Loucy (cell line): Measurements from ENCODE around the gene STK40.

Experiments used
- H2AFZ ChIP-seq: fragments of 200-600 bp; sonication (generic); 2 replicates; pipeline ENCODE4 v1.6.0; 2016; ENCODE audit warnings: antibody characterized with exemption, mild to moderate bottlenecking, low read length, moderate library complexity
- H3F3A ChIP-seq: fragments of 200-600 bp; 2 replicates; pipeline ENCODE4 v1.6.0; 2016; ENCODE audit warnings: antibody characterized with exemption, low read depth, mild to moderate bottlenecking
- H3K27me3 ChIP-seq: fragments of 200-600 bp; sonication (generic); 2 replicates; pipeline ENCODE4 v1.6.1; 2014; ENCODE audit warnings: low read length, mild to moderate bottlenecking; ENCODE audit not compliant: insufficient read depth, poor library complexity, severe bottlenecking
- H3K36me3 ChIP-seq: fragments of 200-600 bp; sonication (generic); 2 replicates; pipeline ENCODE4 v1.6.1; 2016; ENCODE audit warnings: low read length; ENCODE audit not compliant: insufficient read depth
- H3K4me1 ChIP-seq: fragments of 200-600 bp; sonication (generic); 2 replicates; pipeline ENCODE4 v1.5.1; 2014; ENCODE audit warnings: low read length, mild to moderate bottlenecking; ENCODE audit not compliant: insufficient read depth, poor library complexity, severe bottlenecking
- H3K4me2 ChIP-seq: fragments of 200-600 bp; sonication (generic); 2 replicates; pipeline ENCODE4 v1.6.0; 2014; ENCODE audit warnings: antibody characterized with exemption, low read length, low read depth, mild to moderate bottlenecking; ENCODE audit not compliant: poor library complexity, severe bottlenecking
- H3K4me3 ChIP-seq: fragments of 200-600 bp; sonication (generic); 2 replicates; pipeline ENCODE4 v1.5.1; 2014; ENCODE audit warnings: low read length, mild to moderate bottlenecking, mixed read lengths; ENCODE audit not compliant: poor library complexity, severe bottlenecking
- H3K79me2 ChIP-seq: fragments of 200-600 bp; sonication (generic); 2 replicates; pipeline ENCODE4 v1.6.1; 2014; ENCODE audit warnings: low read length; ENCODE audit not compliant: insufficient read depth
- H3K9ac ChIP-seq: fragments of 200-600 bp; sonication (generic); 2 replicates; pipeline ENCODE4 v1.6.0; 2014; ENCODE audit warnings: mild to moderate bottlenecking, low read depth, low read length, moderate library complexity; ENCODE audit not compliant: poor library complexity, severe bottlenecking
- H3K9me2 ChIP-seq: fragments of 200-600 bp; sonication (generic); replicated peaks from 2 replicates; pipeline ENCODE4 v1.6.1; 2016; ENCODE audit warnings: low read depth, low read length, mixed read lengths
- H3K9me3 ChIP-seq: fragments of 200-600 bp; sonication (generic); 2 replicates; pipeline ENCODE4 v1.6.1; 2014; ENCODE audit warnings: mild to moderate bottlenecking, antibody characterized with exemption, low read length, low read depth; ENCODE audit not compliant: insufficient read depth
- H4K20me1 ChIP-seq: fragments of 200-600 bp; sonication (generic); 2 replicates; pipeline ENCODE4 v1.6.0; 2014; ENCODE audit warnings: antibody characterized with exemption, low read length, mild to moderate bottlenecking; ENCODE audit not compliant: insufficient read depth, poor library complexity, severe bottlenecking
- EZH2phosphoT487 ChIP-seq: fragments of 200-600 bp; IDR thresholded peaks from 2 replicates; pipeline ENCODE4 v1.6.1; 2018; ENCODE audit warnings: antibody characterized with exemption, mild to moderate bottlenecking, moderate library complexity, borderline replicate concordance
- TF ChIP-seq, protein P1 (sequence below): fragments of 200-600 bp; sonication (generic); conservative IDR thresholded peaks from 2 replicates; pipeline ENCODE4 v1.5.1; 2014; ENCODE audit warnings: mild to moderate bottlenecking, antibody characterized with exemption, low read length

Gene STK40

DNA sequence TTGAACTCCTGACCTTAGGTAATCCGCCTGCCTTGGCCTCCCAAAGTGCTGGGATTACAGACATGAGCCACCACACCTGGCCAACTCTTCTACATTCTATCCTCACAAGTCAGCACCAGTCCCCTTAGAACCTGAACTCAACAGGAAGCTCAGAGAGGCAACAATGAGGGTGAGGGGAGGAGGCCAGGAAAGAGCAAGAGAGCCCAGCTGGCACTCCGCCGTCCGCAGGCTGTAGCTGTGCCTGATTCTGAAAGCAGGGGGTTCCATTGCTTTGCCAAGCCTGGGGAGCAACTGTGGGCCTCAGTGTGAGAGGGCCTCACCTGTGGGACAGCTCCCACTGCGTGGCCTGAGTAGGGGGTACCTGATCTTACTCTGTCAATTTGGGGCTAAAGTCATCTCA, 18.7 kb downstream of the STK40 start:
- Histone ChIP-seq H3K36me3 (peaks cover 8% of the 10 kb centered on the region; the same call in 1 of the 2 replicates), H4K20me1 (no peaks in the 10 kb centered on the region), H3K9me2 (no peaks in the 10 kb centered on the region), H3K4me2 (no peak overlapping the region), H3K9me3 (no peaks in the 10 kb centered on the region), H3K4me1 (peaks cover 14% of the 10 kb centered on the region), H3K9ac (no peak overlapping the region), H3F3A (no peaks in the 10 kb centered on the region), H3K4me3 (no peak overlapping the region), H3K79me2 (peaks cover 33% of the 10 kb centered on the region), H2AFZ (no peak overlapping the region), H3K27me3 (no peaks in the 10 kb centered on the region)
- TF ChIP-seq, protein P1, sequence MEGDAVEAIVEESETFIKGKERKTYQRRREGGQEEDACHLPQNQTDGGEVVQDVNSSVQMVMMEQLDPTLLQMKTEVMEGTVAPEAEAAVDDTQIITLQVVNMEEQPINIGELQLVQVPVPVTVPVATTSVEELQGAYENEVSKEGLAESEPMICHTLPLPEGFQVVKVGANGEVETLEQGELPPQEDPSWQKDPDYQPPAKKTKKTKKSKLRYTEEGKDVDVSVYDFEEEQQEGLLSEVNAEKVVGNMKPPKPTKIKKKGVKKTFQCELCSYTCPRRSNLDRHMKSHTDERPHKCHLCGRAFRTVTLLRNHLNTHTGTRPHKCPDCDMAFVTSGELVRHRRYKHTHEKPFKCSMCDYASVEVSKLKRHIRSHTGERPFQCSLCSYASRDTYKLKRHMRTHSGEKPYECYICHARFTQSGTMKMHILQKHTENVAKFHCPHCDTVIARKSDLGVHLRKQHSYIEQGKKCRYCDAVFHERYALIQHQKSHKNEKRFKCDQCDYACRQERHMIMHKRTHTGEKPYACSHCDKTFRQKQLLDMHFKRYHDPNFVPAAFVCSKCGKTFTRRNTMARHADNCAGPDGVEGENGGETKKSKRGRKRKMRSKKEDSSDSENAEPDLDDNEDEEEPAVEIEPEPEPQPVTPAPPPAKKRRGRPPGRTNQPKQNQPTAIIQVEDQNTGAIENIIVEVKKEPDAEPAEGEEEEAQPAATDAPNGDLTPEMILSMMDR = no peak

DNA sequence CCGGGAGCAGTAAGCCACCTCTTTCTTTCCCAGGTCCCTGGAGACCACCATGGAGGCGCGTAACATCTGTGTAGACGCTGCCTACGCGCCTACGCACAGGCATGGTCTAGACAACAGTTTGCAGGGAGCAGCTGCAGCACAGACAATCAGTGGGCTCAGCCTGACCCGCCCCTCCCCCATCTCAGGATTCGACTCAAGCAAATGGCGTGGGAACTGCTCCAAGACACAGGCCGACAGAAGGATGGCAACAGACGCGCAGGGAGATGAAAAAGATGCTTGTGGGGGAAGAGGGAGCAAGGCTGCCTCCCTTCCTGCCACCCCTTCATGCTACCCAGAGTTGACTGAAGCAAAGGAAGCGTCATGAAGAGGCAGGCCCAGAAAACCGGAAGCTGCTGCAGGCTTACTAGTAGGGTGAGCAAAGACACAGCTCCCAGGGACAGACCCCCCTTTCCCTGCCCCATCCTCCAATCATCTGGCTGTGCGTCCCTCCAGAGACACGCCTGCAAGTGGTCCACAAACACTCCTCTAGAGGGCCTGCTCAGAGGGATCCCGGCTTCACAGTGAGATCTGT, 19.5 kb downstream of the STK40 start:
- H3K4me1 ChIP-seq = peaks cover 14% of the 10 kb centered on the region
- no peaks in the 10 kb centered on the region for H4K20me1 ChIP-seq
- H3K79me2 ChIP-seq = peaks cover 27% of the 10 kb centered on the region
- no peaks in the 10 kb centered on the region for H3K9me3 ChIP-seq
- no peak overlapping the region for H3K9ac ChIP-seq
- H3K4me3 ChIP-seq = peak overlapping the region; percentile 24
- H3F3A ChIP-seq = no peaks in the 10 kb centered on the region
- H3K4me2 ChIP-seq = peak overlapping the region; percentile 50
- no peaks in the 10 kb centered on the region for H3K27me3 ChIP-seq
- no peaks in the 10 kb centered on the region for H3K9me2 ChIP-seq
- peaks cover 13% of the 10 kb centered on the region; the same call in 1 of the 2 replicates for H3K36me3 ChIP-seq
- no peak overlapping the region for H2AFZ ChIP-seq
- TF ChIP-seq EZH2phosphoT487 = no peak
- TF ChIP-seq, protein P1 = peak; percentile 31; the same call in 1 of the 2 replicates

DNA sequence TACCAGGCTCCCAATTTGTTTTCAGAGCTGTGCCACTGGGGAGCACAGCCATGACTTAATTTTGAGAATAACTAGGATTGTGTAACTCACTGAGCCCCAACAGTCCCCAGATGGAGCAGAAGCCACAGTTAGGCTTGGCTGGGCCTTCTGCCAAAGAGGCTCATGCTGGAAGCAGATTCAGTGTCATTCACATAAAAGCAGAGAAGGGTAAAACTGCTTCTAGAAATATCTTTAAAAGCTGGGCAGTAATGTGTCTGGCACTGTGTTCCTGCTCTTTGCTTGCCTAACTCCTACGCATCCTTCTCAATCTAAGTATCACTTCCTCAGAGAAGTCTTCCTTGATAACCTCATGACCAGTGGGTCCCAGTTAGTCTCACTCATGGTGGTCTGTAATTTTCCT, 20.3 kb downstream of the STK40 start:
- Histone ChIP-seq H3K4me1 (peaks cover 14% of the 10 kb centered on the region), H2AFZ (no peak overlapping the region), H3K9ac (no peak overlapping the region), H3K4me3 (no peak overlapping the region), H3K9me2 (no peaks in the 10 kb centered on the region), H3K27me3 (no peaks in the 10 kb centered on the region), H4K20me1 (peaks cover 2% of the 10 kb centered on the region), H3K9me3 (no peaks in the 10 kb centered on the region), H3K4me2 (peak overlapping the region; percentile 50), H3F3A (no peaks in the 10 kb centered on the region), H3K79me2 (peaks cover 22% of the 10 kb centered on the region), H3K36me3 (peaks cover 18% of the 10 kb centered on the region; the same call in 1 of the 2 replicates)
- TF ChIP-seq EZH2phosphoT487 = no peak
- TF ChIP-seq, protein P1 = no peak
